Stimulated activated CD8-positive, alpha-beta memory T cell treated with anti-CD3 and anti-CD28 coated beads, Interleukin-15, amount 100 ng/mL, for 1 hour (primary cell): ENCODE data around the gene ADCY9.

Experiments
- DNase-seq: peaks from one replicate; pipeline ENCODE4 v3.0.0-alpha.2; 2020; ENCODE audit warnings: low read depth

The ADCY9 gene

GRCh38 chr16:4028144-4028543 is 88.1 kb downstream of the ADCY9 start:
- no peak for DNase-seq

- DNase-seq = no peak
Observed at GRCh38 chr16:4026854-4027253, 89.4 kb downstream of the ADCY9 start.

DNA sequence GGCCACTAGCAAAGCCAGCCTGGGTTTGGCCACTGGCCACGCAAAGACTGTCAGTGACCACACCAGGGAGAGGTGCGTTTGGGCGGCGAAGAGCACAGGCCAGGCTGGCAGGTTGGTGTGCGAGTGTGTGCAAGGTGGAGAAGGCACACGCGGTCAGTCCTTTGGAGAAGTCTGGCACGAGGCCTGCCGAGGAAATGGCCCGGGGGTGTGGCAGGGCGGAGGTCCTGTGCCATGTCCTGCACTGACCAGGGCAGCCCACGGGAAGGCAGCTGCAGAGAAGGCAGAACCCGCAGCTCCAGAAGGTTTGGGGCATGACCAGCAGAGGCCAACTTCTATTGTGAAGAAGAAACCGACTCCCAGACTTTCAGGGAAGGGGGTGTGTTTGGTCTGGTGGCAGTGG is 90.8 kb downstream of the ADCY9 start:
- DNase-seq = no peak

DNA sequence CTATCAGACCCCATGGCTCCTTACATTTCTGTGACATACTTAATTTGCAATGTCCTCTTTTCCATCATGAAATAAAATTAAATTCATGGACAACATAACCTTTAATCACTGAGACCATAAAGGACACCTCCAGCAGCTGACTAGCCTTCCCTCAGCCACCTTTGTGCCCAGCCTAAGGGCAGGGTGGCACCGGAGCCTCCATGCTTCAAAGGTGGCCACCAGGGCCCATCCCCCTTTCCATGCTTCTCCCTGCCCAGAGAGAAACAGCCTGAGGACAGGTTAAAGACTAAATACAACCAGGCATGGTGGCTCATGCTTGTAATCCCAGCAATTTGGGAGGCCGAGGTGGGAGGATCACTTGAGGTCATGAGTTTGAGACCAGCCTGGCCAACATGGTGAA is 94.3 kb downstream of the ADCY9 start:
- no peak for DNase-seq

DNA sequence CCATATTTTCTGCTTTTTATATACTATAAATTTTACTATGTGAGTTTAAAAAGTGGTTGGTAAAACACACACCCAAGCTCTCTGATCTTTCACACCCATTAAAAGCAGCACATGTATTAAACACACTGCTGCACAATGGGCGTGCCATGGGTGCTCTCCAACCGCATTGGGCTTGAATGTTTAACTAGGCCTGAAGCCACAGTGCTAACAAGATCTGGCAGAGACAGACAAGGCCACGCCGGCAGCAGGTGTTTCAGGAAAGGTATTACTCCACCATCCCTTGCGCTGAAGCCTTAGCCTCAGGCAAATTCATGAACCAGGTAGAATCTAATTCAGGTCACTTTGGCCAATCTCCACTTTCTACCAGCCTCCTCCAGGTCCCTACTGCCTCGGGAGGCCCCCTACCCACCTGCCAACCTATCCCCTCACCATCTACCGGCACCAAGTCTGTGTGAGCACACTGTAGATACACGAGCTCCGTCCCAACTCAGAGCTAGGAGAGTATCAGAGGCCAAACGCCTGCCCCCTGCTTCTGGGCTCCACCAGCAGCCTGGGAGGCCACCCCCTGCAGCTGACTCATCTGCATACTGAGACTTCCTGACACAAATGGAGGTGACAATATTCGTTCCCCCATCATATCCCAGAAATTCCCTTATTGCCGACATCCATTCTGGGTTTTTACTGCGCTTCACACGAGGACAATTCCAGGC is 95.0 kb downstream of the ADCY9 start:
- no peak for DNase-seq

GRCh38 chr16:4019371-4019791 is 96.9 kb downstream of the ADCY9 start:
- DNase-seq = no peak

DNA sequence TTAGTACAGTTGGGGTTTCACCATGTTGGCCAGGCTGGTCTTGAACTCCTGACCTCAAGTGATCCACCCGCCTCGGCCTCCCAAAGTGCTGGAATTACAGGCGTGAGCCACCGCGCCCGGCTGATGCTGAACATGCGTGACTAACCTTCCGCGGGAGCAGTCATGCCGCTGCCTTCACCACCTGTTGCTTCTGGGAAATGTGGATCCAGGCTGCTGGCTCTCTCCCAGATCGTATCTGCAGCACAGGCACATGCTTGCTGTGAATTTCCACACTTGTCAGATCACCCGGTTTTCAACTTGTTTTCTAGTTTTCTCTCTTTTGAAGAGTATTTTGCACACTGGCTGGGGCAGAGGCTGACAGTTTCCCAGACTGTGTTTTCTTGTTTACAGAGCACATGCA is 97.9 kb downstream of the ADCY9 start:
- no peak for DNase-seq

DNA sequence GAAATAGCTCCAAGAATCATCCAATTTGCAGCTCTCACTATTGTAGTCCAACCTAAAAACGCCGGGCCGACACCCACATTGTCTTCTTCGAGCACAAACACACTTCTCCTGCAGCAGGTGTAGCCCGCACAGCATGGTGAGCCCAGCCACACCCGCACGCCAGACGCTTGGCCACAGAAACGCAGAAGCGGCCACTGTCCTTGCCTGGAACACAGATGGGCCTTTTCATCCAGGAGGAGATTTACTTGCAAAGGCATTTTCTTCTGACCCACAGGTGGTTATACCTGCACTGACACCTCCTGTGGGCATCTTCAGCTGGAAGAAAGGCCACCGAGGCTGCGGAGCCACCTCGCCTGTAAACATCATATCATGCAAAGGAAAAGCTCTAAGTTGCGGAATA is 98.4 kb downstream of the ADCY9 start:
- DNase-seq = no peak

DNA sequence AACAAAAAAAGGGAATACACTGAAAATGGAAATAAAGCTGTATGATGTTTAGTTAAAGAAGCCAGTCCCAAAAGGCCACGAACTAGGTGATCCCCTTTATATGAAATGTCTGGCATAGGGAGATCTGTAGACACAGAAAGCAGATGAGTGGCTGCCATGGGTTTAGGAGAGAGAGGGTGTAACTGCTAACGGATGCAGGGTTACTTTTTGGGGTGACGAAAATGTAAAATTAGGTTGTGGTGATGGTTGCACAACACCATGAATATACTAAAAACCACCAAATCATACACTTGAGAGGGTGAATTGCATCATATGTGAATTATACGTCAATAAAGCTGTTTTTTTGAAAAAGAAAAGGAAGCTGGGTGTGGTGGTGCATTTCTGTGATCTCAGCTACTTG is 99.6 kb downstream of the ADCY9 start:
- DNase-seq = no peak

DNA sequence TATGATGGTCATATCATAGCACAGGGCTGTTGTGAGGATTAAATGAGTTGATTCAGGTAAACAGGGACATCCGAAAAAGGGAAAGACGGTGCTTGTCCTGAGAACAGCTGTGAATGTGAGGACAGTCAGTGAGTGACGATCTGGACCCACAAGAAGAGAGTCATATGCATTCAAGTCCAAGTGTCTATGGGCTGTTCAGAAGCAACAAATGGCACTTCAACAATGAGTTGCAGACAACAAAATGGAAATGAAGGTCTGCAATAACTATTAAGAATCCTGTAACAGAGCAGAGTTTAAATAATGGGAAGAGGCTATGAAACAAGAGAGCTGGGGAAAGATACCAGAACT is 100.3 kb downstream of the ADCY9 start:
- no peak for DNase-seq

- DNase-seq = no peak
Observed at GRCh38 chr16:4015275-4016004, 100.8 kb downstream of the ADCY9 start.

GRCh38 chr16:4011940-4012629 is 104.2 kb downstream of the ADCY9 start:
- DNase-seq = no peak

GRCh38 chr16:4011225-4011939 is 104.9 kb downstream of the ADCY9 start:
- no peak for DNase-seq

GRCh38 chr16:4010225-4011158 is 105.8 kb downstream of the ADCY9 start:
- DNase-seq = no peak

GRCh38 chr16:4009177-4009576 is 107.1 kb downstream of the ADCY9 start:
- DNase-seq = no peak

- DNase-seq = no peak
Observed at GRCh38 chr16:4008116-4008515, 108.1 kb downstream of the ADCY9 start.

DNA sequence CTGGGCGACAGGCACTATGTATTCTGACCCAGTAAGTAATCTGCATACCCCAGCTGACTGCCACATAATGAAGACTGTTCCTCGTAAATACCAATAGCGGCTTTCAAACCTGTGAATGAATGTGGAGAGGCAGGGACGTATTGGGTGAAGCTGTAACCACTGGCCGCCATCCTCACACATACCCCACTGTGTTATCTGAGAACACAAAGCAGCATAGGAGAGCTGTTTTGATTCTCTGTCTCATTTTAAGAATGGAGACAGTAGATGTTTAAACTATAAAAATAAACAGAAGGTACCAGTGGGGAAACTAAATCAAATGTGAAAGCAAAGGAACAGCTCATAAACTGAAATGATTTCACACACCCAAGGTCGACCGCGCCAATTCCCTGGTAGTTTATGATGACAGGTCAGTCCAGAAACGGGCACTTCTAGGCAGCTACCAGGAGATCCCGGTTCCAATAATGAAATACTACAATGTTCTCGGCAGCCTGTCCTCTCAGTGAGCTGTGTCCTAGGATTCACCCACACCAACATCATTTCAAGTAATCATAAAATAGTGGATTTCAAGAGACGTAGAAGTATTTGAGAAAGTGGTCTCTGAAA is 109.7 kb downstream of the ADCY9 start:
- no peak for DNase-seq

GRCh38 chr16:4005731-4006130 is 110.5 kb downstream of the ADCY9 start:
- DNase-seq = no peak

DNA sequence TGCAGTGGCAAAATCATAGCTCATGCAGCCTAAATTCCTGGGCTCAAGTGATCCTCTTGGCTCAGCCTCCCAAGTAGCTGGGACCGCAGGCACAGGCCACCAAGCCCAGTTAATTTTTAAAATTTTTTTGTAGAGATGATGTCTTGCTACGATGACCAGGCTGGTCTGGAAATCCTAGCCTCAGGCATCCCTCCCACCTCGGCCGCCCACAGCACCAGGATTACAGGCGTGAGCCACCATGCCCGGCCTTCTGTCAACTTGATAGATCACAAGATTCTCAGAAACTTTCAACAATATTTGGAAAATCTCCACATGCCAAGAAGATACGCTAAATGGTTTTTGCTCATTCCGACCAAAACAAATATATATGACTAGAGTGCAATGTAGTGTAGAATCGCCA is 111.0 kb downstream of the ADCY9 start:
- DNase-seq = no peak

DNA sequence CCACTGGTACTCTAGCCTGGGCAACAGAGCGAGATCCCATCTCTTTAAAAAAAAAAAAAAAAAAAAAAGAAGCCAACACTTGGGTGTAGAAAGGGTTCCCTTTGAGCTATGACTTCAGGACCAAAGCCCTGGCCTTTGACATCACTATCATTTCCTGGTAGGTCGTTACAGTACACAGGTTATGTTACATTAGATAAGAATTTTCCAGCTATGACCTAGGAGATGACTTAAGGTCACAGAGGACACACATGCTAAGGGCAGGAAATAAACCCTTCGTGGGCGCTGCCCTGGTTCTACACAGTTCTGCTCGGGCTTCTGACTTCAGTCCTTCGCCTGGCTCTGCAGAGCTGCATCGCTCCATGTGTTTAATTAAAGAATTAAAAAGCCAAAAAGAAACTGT is 112.0 kb downstream of the ADCY9 start:
- DNase-seq = no peak

DNA sequence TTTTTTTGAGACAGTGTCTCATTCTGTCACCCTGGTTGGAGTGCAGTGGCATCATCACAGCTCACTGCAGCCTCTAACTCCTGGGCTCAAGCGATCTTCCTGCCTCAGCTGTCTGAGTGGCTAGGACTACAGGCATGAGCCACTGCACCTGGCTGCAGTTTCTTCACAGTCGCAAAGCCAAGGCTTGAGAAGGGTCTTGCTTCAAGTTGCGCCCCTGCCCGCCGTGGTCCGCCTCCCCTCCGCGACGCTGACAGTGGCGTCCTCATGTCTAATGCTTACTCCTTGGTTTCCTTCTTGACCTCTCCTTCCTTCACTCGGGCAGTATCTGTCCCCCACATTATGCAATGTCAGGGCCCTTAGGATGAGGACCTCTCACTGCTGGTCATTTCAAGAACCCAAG is 112.7 kb downstream of the ADCY9 start:
- no peak for DNase-seq
